Loucy (cell line): Measurements from ENCODE around the gene CRYGD.
"Not testable (repeated sequence)": the region's sequence is repeated elsewhere in the genome, so short reads cannot be mapped to it uniquely, and the experiment has no call there.

Experiments used
- H2AFZ ChIP-seq: fragments of 200-600 bp; sonication (generic); 2 replicates; pipeline ENCODE4 v1.6.0; 2016; ENCODE audit warnings: antibody characterized with exemption, mild to moderate bottlenecking, low read length, moderate library complexity
- H3F3A ChIP-seq: fragments of 200-600 bp; 2 replicates; pipeline ENCODE4 v1.6.0; 2016; ENCODE audit warnings: antibody characterized with exemption, low read depth, mild to moderate bottlenecking
- H3K27me3 ChIP-seq: fragments of 200-600 bp; sonication (generic); 2 replicates; pipeline ENCODE4 v1.6.1; 2014; ENCODE audit warnings: low read length, mild to moderate bottlenecking; ENCODE audit not compliant: insufficient read depth, poor library complexity, severe bottlenecking
- H3K36me3 ChIP-seq: fragments of 200-600 bp; sonication (generic); 2 replicates; pipeline ENCODE4 v1.6.1; 2016; ENCODE audit warnings: low read length; ENCODE audit not compliant: insufficient read depth
- H3K4me1 ChIP-seq: fragments of 200-600 bp; sonication (generic); 2 replicates; pipeline ENCODE4 v1.5.1; 2014; ENCODE audit warnings: low read length, mild to moderate bottlenecking; ENCODE audit not compliant: insufficient read depth, poor library complexity, severe bottlenecking
- H3K4me2 ChIP-seq: fragments of 200-600 bp; sonication (generic); 2 replicates; pipeline ENCODE4 v1.6.0; 2014; ENCODE audit warnings: antibody characterized with exemption, low read length, low read depth, mild to moderate bottlenecking; ENCODE audit not compliant: poor library complexity, severe bottlenecking
- H3K4me3 ChIP-seq: fragments of 200-600 bp; sonication (generic); 2 replicates; pipeline ENCODE4 v1.5.1; 2014; ENCODE audit warnings: low read length, mild to moderate bottlenecking, mixed read lengths; ENCODE audit not compliant: poor library complexity, severe bottlenecking
- H3K79me2 ChIP-seq: fragments of 200-600 bp; sonication (generic); 2 replicates; pipeline ENCODE4 v1.6.1; 2014; ENCODE audit warnings: low read length; ENCODE audit not compliant: insufficient read depth
- H3K9ac ChIP-seq: fragments of 200-600 bp; sonication (generic); 2 replicates; pipeline ENCODE4 v1.6.0; 2014; ENCODE audit warnings: mild to moderate bottlenecking, low read depth, low read length, moderate library complexity; ENCODE audit not compliant: poor library complexity, severe bottlenecking
- H3K9me2 ChIP-seq: fragments of 200-600 bp; sonication (generic); replicated peaks from 2 replicates; pipeline ENCODE4 v1.6.1; 2016; ENCODE audit warnings: low read depth, low read length, mixed read lengths
- H3K9me3 ChIP-seq: fragments of 200-600 bp; sonication (generic); 2 replicates; pipeline ENCODE4 v1.6.1; 2014; ENCODE audit warnings: mild to moderate bottlenecking, antibody characterized with exemption, low read length, low read depth; ENCODE audit not compliant: insufficient read depth
- H4K20me1 ChIP-seq: fragments of 200-600 bp; sonication (generic); 2 replicates; pipeline ENCODE4 v1.6.0; 2014; ENCODE audit warnings: antibody characterized with exemption, low read length, mild to moderate bottlenecking; ENCODE audit not compliant: insufficient read depth, poor library complexity, severe bottlenecking
- EZH2phosphoT487 ChIP-seq: fragments of 200-600 bp; IDR thresholded peaks from 2 replicates; pipeline ENCODE4 v1.6.1; 2018; ENCODE audit warnings: antibody characterized with exemption, mild to moderate bottlenecking, moderate library complexity, borderline replicate concordance
- TF ChIP-seq, protein P1 (sequence below): fragments of 200-600 bp; sonication (generic); conservative IDR thresholded peaks from 2 replicates; pipeline ENCODE4 v1.5.1; 2014; ENCODE audit warnings: mild to moderate bottlenecking, antibody characterized with exemption, low read length

Gene CRYGD

DNA sequence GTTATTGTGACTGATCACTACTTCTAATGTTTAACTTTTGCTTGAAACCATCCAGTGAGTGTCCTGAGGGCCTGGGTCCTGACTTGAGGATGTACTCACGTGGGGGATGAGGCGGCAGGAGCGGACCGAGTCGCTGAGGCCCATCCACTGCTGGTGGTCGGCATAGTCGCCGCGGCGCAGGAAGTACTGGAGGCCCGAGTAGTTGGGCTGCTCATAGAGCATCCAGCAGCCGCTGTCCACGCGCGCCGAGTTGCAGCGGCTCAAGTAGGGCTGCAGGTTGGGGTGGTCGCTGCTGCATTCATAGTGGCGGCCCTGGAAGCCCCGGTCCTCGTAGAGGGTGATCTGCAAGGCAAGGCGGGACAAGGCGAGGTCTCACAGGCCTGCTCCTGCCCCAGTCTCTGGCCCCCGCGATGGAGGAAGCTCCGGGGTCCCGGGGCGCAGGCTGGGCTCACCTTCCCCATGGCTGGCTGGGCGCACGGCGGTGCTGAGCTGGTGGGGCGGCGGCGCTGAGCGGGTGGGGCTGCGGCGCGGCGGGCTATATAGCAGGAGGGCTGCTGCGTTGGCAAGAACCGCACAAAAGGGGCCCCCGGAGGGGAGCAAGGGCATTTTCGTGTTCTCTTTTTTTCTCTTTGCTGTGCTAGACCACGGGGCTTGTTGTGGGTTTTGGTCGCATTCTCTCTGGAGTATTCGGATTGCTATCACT, at the start of gene CRYGD:
CRYGD (minus strand) TSS at position 512 of the 703 bp plus-strand sequence; CDS start at position 461, 51 bp downstream.
- H3K4me2 ChIP-seq, H4K20me1 ChIP-seq, H3K4me1 ChIP-seq, H3K9me3 ChIP-seq, H3K4me3 ChIP-seq, H3K9me2 ChIP-seq, H3K9ac ChIP-seq, H3K36me3 ChIP-seq, H3K79me2 ChIP-seq, H2AFZ ChIP-seq, H3K27me3 ChIP-seq, H3F3A ChIP-seq: not testable (repeated sequence)

DNA sequence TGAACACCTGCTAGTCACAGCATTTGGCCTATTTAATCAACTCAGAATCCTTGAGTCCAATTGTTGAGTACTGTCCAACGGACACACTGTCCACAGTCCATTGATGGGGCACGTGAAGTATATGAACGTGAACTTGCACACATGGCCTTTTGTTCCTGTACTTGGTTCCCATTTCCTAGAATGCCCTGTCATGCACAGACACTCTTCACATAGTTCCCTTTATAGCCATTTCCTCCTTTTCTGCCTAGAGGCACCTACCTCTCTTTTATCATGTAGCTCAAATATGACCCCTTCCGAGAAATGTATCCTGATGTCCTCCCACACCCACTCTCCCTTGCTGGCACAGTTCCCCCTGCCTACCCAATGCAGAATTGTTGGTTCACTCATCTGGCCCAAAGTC, 47.8 kb upstream of the CRYGD start:
- H3K79me2 ChIP-seq = no peaks in the 10 kb centered on the region
- no peak overlapping the region for H3K9ac ChIP-seq
- no peaks in the 10 kb centered on the region for H4K20me1 ChIP-seq
- H3K4me2 ChIP-seq = no peak overlapping the region
- no peaks in the 10 kb centered on the region for H3K9me3 ChIP-seq
- H3K4me1 ChIP-seq = no peaks in the 10 kb centered on the region
- H3K4me3 ChIP-seq = no peak overlapping the region
- no peaks in the 10 kb centered on the region for H3K9me2 ChIP-seq
- no peaks in the 10 kb centered on the region for H3K36me3 ChIP-seq
- 0 out of 2 replicates have a peak overlapping the region, but pooled peaks have one; percentile 4 for H2AFZ ChIP-seq
- H3K27me3 ChIP-seq = no peaks in the 10 kb centered on the region
- TF ChIP-seq EZH2phosphoT487 = no peak
- TF ChIP-seq, protein P1, sequence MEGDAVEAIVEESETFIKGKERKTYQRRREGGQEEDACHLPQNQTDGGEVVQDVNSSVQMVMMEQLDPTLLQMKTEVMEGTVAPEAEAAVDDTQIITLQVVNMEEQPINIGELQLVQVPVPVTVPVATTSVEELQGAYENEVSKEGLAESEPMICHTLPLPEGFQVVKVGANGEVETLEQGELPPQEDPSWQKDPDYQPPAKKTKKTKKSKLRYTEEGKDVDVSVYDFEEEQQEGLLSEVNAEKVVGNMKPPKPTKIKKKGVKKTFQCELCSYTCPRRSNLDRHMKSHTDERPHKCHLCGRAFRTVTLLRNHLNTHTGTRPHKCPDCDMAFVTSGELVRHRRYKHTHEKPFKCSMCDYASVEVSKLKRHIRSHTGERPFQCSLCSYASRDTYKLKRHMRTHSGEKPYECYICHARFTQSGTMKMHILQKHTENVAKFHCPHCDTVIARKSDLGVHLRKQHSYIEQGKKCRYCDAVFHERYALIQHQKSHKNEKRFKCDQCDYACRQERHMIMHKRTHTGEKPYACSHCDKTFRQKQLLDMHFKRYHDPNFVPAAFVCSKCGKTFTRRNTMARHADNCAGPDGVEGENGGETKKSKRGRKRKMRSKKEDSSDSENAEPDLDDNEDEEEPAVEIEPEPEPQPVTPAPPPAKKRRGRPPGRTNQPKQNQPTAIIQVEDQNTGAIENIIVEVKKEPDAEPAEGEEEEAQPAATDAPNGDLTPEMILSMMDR = no peak
- H3F3A ChIP-seq = no peaks in the 10 kb centered on the region

DNA sequence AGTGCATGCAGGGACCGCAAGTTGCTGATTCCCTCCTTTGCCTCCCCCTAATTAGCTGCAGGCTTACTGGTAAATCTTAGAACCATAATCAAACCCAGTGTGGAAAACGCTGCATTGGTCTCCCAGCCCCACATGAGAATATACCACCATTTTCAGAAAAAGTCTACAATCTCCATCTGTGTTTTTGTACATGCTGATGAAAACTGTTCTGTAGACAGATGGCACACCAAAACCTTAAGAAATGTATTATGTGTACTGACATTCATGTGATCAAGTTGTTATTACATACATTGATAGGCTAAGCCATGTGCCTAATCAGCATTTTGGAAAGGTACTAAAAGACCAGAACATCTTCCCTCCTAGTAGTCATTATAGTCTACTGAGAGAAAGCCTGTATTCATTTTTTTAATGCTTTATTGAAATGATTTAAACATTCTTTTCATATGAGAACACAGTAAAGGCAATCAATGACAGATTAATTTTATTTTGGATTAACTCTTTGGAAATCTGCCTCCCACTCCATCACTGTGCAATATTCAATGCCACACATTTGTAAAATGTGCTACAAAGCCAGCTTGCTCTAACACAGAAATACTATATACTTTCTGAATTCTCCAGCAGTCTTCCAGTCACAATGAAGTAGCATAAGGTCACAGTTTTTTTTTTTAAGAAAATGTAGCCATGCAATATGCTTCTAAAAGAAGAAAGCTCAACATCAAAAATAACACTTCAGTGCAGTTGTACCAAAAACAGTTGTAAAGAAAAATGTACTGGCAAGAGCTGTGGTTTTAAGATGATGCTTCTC, 40.8 kb upstream of the CRYGD start:
- H3K27me3 ChIP-seq = no peaks in the 10 kb centered on the region
- H3K9ac ChIP-seq = no peak overlapping the region
- no peaks in the 10 kb centered on the region for H3K9me2 ChIP-seq
- H2AFZ ChIP-seq = no peak overlapping the region
- no peak overlapping the region for H3K4me2 ChIP-seq
- H3K4me1 ChIP-seq = no peaks in the 10 kb centered on the region
- H3K9me3 ChIP-seq = no peaks in the 10 kb centered on the region
- H3K4me3 ChIP-seq = no peak overlapping the region
- H3K36me3 ChIP-seq = no peaks in the 10 kb centered on the region
- no peaks in the 10 kb centered on the region for H3F3A ChIP-seq
- H4K20me1 ChIP-seq = no peaks in the 10 kb centered on the region
- TF ChIP-seq, protein P1 = no peak
- TF ChIP-seq EZH2phosphoT487 = no peak
- H3K79me2 ChIP-seq = no peaks in the 10 kb centered on the region
